Measurements from ENCODE around the gene NELL2.
"Not testable (repeated sequence)": the region's sequence is repeated elsewhere in the genome, so short reads cannot be mapped to it uniquely, and the experiment has no call there.

NELL2 gene

DNA sequence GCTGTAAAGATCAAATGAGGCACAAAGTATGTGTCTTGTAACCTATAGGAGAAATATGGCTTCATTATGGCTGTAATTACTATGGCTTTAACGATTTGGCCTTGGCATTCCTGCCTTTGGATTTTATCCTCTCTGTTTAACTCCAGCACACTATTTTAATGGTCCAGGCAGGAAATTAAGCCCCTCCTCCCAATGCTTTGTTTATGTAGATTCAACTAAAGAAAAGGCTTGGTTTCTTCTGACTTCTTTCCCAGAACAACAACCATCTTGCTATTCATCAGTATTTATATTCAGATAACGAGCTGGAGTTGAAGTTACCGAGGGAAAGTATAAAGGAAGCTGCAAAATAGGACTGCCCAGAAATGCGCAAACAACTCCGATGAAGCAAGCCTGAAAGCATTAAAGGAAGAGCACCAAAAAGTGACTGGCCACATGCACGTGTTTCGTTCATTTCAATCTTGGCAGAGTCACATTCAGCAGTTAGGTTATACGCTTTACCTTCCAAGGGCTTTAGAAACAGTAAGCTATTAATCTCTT is 104.6 kb downstream of the NELL2 start:
- TF ChIP-seq CTCF (IDR thresholded peaks at IDR 0.05; ENCODE audit: insufficient read depth, low read depth, low read length, missing control alignments): no peak
- no peak for DNase-seq (ENCODE audit: low read depth)
- no peak overlapping the region for H3K4me3 ChIP-seq (ENCODE audit: low read depth, low read length)

DNA sequence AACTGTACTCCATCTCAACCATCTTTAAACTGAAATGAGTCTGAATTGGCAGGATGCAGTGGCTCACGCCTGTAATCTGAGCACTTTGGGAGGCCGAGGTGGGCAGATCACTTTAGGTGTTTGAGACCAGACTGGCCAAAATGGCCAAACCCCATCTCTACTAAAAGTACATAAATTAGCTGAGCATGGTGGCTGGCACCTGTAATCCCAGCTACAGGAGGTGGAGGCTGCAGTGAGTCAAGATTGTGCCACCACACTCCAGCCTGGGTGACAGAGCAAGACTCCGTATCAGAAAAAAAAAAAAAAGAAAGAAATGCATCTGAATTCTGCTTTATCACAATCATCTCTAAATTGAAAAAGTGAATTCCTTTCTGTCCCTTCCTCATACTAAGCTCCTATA is 110.3 kb downstream of the NELL2 start:
- H3K4me3 ChIP-seq (ENCODE audit: low read depth, low read length): no peak overlapping the region
- no peak for DNase-seq (ENCODE audit: low read depth)
- TF ChIP-seq CTCF (IDR thresholded peaks at IDR 0.05; ENCODE audit: insufficient read depth, low read depth, low read length, missing control alignments): no peak

GRCh38 chr12:44763021-44763420 is 113.1 kb downstream of the NELL2 start:
- no peak for TF ChIP-seq CTCF (IDR thresholded peaks at IDR 0.05; ENCODE audit: insufficient read depth, low read depth, low read length, missing control alignments)
- DNase-seq (ENCODE audit: low read depth): no peak
- no peak overlapping the region for H3K4me3 ChIP-seq (ENCODE audit: low read depth, low read length)

DNA sequence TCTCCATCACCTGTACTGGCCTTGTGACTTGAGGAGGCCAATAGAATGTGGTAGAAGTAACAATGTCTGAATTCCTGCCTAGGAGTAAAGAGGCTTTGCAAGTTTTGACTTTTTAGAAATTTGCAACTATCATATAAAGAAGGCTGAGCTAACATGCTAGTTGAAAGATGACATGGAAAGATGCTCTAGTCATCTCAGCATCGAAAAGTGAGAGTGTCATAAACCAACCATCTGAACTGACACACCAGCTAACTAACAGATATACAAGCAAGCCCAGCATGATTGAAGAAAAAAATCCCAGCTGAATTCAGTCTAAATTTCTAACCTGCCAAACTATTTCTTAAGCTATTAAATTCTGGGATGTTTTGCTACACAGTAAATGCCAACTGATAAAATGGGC is 116.8 kb downstream of the NELL2 start:
- DNase-seq (ENCODE audit: low read depth): no peak
- no peak for TF ChIP-seq CTCF (IDR thresholded peaks at IDR 0.05; ENCODE audit: insufficient read depth, low read depth, low read length, missing control alignments)
- H3K4me3 ChIP-seq (ENCODE audit: low read depth, low read length): no peak overlapping the region

GRCh38 chr12:44750468-44750867 is 125.6 kb downstream of the NELL2 start:
- DNase-seq (ENCODE audit: low read depth): no peak
- H3K4me3 ChIP-seq (ENCODE audit: low read depth, low read length): no peak overlapping the region
- no peak for TF ChIP-seq CTCF (IDR thresholded peaks at IDR 0.05; ENCODE audit: insufficient read depth, low read depth, low read length, missing control alignments)

DNA sequence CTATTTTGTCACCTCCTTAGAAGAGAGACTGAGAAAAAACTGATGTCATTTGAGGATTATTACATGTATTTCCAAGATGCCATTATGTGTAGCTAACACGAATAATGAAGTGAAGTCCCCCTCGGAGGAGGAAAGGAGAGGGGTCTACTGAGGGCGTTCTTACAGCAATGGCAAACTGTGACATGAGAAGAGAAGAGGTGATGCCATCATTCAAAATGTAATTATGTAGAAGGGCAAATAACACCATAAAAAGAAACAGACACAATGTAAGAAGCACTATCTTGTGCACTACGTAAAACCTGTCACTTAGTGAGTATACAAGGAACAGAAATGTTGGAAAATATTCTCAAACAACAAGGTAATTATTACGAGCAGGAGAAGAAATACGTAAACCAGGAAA is 126.5 kb downstream of the NELL2 start:
- no peak for DNase-seq (ENCODE audit: low read depth)
- TF ChIP-seq CTCF (IDR thresholded peaks at IDR 0.05; ENCODE audit: insufficient read depth, low read depth, low read length, missing control alignments): no peak

DNA sequence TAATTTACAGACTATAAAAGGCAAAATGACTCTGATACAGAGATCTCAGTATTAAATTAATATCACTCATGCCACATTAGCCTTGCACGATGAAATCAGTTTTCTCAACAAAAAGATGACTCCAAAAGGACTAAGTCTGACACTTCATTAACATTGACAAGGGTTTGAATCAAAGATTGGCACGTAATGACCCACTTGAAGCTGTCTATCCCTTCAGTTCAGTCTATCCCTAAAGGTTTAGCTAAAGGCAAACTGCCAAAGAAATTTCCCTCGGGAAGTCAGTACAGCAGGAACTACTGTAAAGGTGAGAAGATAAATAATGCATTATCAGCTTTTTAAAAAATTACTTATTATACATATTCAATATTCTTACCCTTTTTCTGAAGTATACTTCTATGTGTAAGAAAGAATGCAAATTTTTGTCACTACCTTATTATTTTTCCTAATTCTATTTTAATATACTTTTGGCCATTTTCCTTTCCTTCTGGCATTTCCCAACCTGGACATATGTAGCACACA is 127.1 kb downstream of the NELL2 start:
- no peak for DNase-seq (ENCODE audit: low read depth)
- no peak for TF ChIP-seq CTCF (IDR thresholded peaks at IDR 0.05; ENCODE audit: insufficient read depth, low read depth, low read length, missing control alignments)
- H3K4me3 ChIP-seq (ENCODE audit: low read depth, low read length): no peak overlapping the region

More for the DNA sequence above, 126.5 kb downstream of the NELL2 start:
- no peak overlapping the region for H3K4me3 ChIP-seq (ENCODE audit: low read depth, low read length)

- not testable (repeated sequence) for DNase-seq (ENCODE audit: low read depth); H3K4me3 ChIP-seq (ENCODE audit: low read depth, low read length)
Observed at GRCh38 chr12:44741292-44741980, 134.7 kb downstream of the NELL2 start.
